Gastrocnemius medialis (tissue), 4 donors: ENCODE measurements around the gene GRK7. TPM values are rescaled to one million over a fixed set of nuclear protein-coding genes. Genes with fewer than 3 reads are reported as not detected.

Experiments
- ATAC-seq, 2 donors: fragments of 150-250 bp; one replicate each; pipeline ENCODE4 v1.9.1; 2016
- DNase-seq, 2 donors: peaks; one replicate each; pipeline ENCODE4 v3.0.0-alpha.2; 2019
- H3K27ac ChIP-seq, 4 donors: fragments of 200-600 bp; sonication (generic); 1 replicate in 1 of 4; 2 replicates in 3 of 4; pipeline ENCODE4 v1.5.1; 2016 to 2018; ENCODE audit warnings: mild to moderate bottlenecking in 2 of 4, moderate library complexity in 1 of 4
- H3K27me3 ChIP-seq, 3 donors: fragments of 200-600 bp; sonication (generic) in 2 of 3; 1 replicate in 1 of 3; 2 replicates in 2 of 3; pipeline versions ENCODE4 v1.5.1 to v1.6.0; 2016 to 2019; ENCODE audit warnings: mild to moderate bottlenecking in 1 of 3, moderate library complexity in 1 of 3
- H3K36me3 ChIP-seq, 2 donors: fragments of 200-600 bp; sonication (generic) in 1 of 2; one replicate each; pipeline ENCODE4 v1.5.1; 2017 to 2018
- H3K4me1 ChIP-seq, 2 donors: fragments of 200-600 bp; sonication (generic) in 1 of 2; one replicate each; pipeline ENCODE4 v1.5.1; 2016 to 2017; ENCODE audit warnings: mild to moderate bottlenecking in 2 of 2
- H3K4me3 ChIP-seq, 4 donors: fragments of 200-600 bp; sonication (generic) in 3 of 4; 1 replicate in 1 of 4; 2 replicates in 3 of 4; pipeline ENCODE4 v1.5.1; 2016 to 2019; ENCODE audit warnings: mild to moderate bottlenecking in 2 of 4
- H3K9me3 ChIP-seq, 3 donors: fragments of 200-600 bp; sonication (generic) in 2 of 3; 1 replicate in 1 of 3; 2 replicates in 2 of 3; pipeline ENCODE4 v1.5.1; 2016 to 2019
- CTCF ChIP-seq, 5 experiments: fragments of 450-650 bp in 3 of 5; fragments of 200-600 bp in 2 of 5; sonication (generic) in 2 of 5; IDR thresholded peaks in 4 of 5; conservative IDR thresholded peaks in 1 of 5; 1 replicate in 4 of 5; 2 replicates in 1 of 5; pipeline ENCODE4 v1.5.1; 2016 to 2019; ENCODE audit warnings: antibody characterized with exemption in 5 of 5, mild to moderate bottlenecking in 3 of 5, moderate library complexity in 3 of 5
- in situ Hi-C, 4 donors: fragments of 200-750 bp; cut with MboI; loops; one replicate each; pipeline versions ENCODE4 v1.15.0 to v1.8.0; 2017; ENCODE audit warnings: low sequenced_read_pairs in 4 of 4
- intact Hi-C: fragments of 100-400 bp; cut with DNase I; formaldehyde crosslinking; loops from one replicate; pipeline ENCODE4 v1.15.1; 2023; ENCODE audit warnings: low total_unique reads
- total RNA-seq, 4 donors: library from RNA; depleted of rRNA; stranded (reverse); fragments of >200 nt; gene quantifications; one replicate each; pipeline versions ENCODE4 v1.1.0 to v1.2.3, GENCODE V29; 2016

The GRK7 gene
- total RNA-seq, 4 donors from 2014 or later: 0.16 to 0.85 (median 0.27) TPM; not detected in 1

- H3K27ac ChIP-seq: no peak overlapping the region
- intact Hi-C loops: no loop called here
- no peak overlapping the region for H3K4me3 ChIP-seq
- no peaks in the 10 kb centered on the region for H3K4me1 ChIP-seq
- in situ Hi-C loops: no loop called here
- ATAC-seq: no peak
- no peak for TF ChIP-seq CTCF (IDR thresholded peaks at IDR 0.05 in 4 of 5, conservative IDR thresholded peaks at IDR 0.05 in 1 of 5)
- no peaks in the 10 kb centered on the region for H3K9me3 ChIP-seq
- DNase-seq: no peak
- no peaks in the 10 kb centered on the region for H3K36me3 ChIP-seq
- H3K27me3 ChIP-seq: no peaks in the 10 kb centered on the region
These were observed 49.4 kb downstream of the GRK7 start for GRCh38 chr3:141812586-141812985.

Other genes with a start within 250 kb of the GRK7 start
- 100 to 1,000 TPM in 3 of 4 donors, 10 to 100 TPM in 1; 92.1 to 113 (median 106) TPM for gene RNF7, start 25.1 kb upstream of the GRK7 start, total RNA-seq
- 10 to 100 TPM; 16.2 to 35.9 (median 17.6) TPM for gene ATP1B3, start 113.2 kb downstream of the GRK7 start, total RNA-seq